ENCODE results near the gene PFKL. TPM values are rescaled to one million over a fixed set of nuclear protein-coding genes. Genes with fewer than 3 reads are reported as not detected.
A peak's percentile ranks its signal among the peaks of the same experiment; 100 is the strongest.
"Not testable (repeated sequence)": the region's sequence is repeated elsewhere in the genome, so short reads cannot be mapped to it uniquely, and the experiment has no call there.

PFKL gene
- polyA plus RNA-seq, 2 of the 4 experiments (the other 2 are of a cell fraction) = 23.2 to 38.7 TPM

DNA sequence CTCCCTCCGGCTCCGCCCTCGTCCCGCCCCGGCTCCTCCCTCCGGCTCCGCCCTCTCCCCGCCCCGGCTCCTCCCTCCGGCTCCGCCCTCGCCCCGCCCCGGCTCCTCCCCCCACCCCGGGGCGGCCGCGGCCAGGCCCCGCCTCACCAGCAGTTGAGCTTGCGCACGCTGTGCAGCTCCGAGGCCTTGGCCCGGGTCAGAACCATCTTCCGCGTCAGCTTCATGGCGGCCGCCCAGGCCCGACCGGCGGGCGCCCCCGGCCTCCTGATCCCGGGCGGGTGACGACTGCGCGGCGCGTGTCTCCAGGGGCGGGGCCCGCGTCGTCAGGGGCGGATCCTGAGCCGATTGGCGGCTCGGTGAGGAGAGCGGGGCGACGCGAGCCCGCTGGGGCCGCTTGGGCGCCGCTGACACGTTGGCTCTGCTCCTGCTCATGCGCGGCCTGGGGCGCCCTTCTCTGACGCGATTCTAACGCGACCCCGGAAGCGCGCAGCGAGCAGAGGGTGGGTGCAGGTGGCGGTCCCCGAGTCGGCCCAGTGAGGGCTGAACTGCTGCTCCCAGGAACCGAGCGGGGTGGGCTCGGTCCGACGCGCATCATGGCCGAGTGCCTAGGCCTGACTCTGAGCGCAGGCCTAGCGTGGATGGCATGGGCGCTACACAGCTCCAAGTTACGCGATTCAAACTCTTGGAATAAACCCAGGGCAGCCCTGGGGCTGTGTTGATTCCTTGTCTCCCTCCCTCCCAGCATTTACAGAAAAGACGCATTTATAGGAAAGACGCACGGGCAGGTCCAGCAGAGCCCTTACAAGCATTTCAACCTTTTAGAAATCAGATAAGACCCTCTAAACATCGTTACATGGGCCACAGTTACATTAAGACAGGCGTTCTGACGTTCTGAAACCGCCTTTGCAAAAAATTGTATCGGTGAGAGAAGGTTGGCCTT lies 39.4 kb downstream of the PFKL start, which contains the start of gene CFAP410 (continued):
- TF ChIP-seq, protein P1, sequence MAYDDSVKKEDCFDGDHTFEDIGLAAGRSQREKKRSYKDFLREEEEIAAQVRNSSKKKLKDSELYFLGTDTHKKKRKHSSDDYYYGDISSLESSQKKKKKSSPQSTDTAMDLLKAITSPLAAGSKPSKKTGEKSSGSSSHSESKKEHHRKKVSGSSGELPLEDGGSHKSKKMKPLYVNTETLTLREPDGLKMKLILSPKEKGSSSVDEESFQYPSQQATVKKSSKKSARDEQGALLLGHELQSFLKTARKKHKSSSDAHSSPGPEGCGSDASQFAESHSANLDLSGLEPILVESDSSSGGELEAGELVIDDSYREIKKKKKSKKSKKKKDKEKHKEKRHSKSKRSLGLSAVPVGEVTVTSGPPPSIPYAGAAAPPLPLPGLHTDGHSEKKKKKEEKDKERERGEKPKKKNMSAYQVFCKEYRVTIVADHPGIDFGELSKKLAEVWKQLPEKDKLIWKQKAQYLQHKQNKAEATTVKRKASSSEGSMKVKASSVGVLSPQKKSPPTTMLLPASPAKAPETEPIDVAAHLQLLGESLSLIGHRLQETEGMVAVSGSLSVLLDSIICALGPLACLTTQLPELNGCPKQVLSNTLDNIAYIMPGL (CRISPR knock-in tag; IDR thresholded peaks at IDR 0.05; ENCODE audit: borderline replicate concordance) = no peak
- TF ChIP-seq, protein P2, sequence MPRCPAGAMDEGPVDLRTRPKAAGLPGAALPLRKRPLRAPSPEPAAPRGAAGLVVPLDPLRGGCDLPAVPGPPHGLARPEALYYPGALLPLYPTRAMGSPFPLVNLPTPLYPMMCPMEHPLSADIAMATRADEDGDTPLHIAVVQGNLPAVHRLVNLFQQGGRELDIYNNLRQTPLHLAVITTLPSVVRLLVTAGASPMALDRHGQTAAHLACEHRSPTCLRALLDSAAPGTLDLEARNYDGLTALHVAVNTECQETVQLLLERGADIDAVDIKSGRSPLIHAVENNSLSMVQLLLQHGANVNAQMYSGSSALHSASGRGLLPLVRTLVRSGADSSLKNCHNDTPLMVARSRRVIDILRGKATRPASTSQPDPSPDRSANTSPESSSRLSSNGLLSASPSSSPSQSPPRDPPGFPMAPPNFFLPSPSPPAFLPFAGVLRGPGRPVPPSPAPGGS (IDR thresholded peaks at IDR 0.05) = peak; percentile 63; the same call in 1 of the 3 replicates
- no peak for TF ChIP-seq HEYL (CRISPR knock-in tag; IDR thresholded peaks at IDR 0.05)
- TF ChIP-seq KDM5A (IDR thresholded peaks at IDR 0.05) = peak; percentile 60
- TF ChIP-seq RAD21 (conservative IDR thresholded peaks at IDR 0.05 in 1 of 2, IDR thresholded peaks at IDR 0.05 in 1 of 2) = no peak; a peak in 1 of 5 replicates
- TF ChIP-seq HDAC2 (IDR thresholded peaks at IDR 0.05) = no peak
- peak in 1 of 2 experiments; percentile 71; a peak in 3 of 5 replicates for TF ChIP-seq JUN (IDR thresholded peaks at IDR 0.05)
- no peak; the same call in 1 of the 2 replicates for TF ChIP-seq PBX3 (IDR thresholded peaks at IDR 0.05)
- TF ChIP-seq CEBPB (IDR thresholded peaks at IDR 0.05) = no peak
- no peak for TF ChIP-seq KDM1A (IDR thresholded peaks at IDR 0.05; ENCODE audit: low read depth)
- TF ChIP-seq MYC (IDR thresholded peaks at IDR 0.05; ENCODE audit: borderline replicate concordance, low read length) = 0 out of 2 replicates have a peak, but pooled peaks have one; percentile 59
- 0 out of 2 replicates have a peak, but pooled peaks have one; percentile 5 for TF ChIP-seq GATA3 (IDR thresholded peaks at IDR 0.05; ENCODE audit: borderline replicate concordance)
- TF ChIP-seq BHLHE40 (IDR thresholded peaks at IDR 0.05; ENCODE audit: low read depth, low read length) = no peak
- no peak for TF ChIP-seq EP300 (IDR thresholded peaks at IDR 0.05)
- TF ChIP-seq NPAS2 (CRISPR knock-in tag; IDR thresholded peaks at IDR 0.05; ENCODE audit: borderline replicate concordance) = no peak
- no peak for TF ChIP-seq CHD4 (IDR thresholded peaks at IDR 0.05; ENCODE audit: borderline replicate concordance)
- no peak for TF ChIP-seq FOSB (CRISPR knock-in tag; IDR thresholded peaks at IDR 0.05)
- peak; percentile 38; the same call in 1 of the 2 replicates for TF ChIP-seq E2F6 (IDR thresholded peaks at IDR 0.05; ENCODE audit: borderline replicate concordance, low read depth)
- TF ChIP-seq PHF8 (IDR thresholded peaks at IDR 0.05; ENCODE audit: borderline replicate concordance, low read depth) = peak; percentile 79
- TF ChIP-seq CHD2 (IDR thresholded peaks at IDR 0.05; ENCODE audit: low read length, partially characterized antibody) = no peak
- TF ChIP-seq FOSL2 (IDR thresholded peaks at IDR 0.05) = no peak
- TF ChIP-seq FOSL2 (CRISPR knock-in tag; IDR thresholded peaks at IDR 0.05) = no peak
- TF ChIP-seq, protein P3, sequence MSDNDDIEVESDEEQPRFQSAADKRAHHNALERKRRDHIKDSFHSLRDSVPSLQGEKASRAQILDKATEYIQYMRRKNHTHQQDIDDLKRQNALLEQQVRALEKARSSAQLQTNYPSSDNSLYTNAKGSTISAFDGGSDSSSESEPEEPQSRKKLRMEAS (IDR thresholded peaks at IDR 0.05) = peak; percentile 80
- no peak for TF ChIP-seq SMC3 (IDR thresholded peaks at IDR 0.05)

DNA sequence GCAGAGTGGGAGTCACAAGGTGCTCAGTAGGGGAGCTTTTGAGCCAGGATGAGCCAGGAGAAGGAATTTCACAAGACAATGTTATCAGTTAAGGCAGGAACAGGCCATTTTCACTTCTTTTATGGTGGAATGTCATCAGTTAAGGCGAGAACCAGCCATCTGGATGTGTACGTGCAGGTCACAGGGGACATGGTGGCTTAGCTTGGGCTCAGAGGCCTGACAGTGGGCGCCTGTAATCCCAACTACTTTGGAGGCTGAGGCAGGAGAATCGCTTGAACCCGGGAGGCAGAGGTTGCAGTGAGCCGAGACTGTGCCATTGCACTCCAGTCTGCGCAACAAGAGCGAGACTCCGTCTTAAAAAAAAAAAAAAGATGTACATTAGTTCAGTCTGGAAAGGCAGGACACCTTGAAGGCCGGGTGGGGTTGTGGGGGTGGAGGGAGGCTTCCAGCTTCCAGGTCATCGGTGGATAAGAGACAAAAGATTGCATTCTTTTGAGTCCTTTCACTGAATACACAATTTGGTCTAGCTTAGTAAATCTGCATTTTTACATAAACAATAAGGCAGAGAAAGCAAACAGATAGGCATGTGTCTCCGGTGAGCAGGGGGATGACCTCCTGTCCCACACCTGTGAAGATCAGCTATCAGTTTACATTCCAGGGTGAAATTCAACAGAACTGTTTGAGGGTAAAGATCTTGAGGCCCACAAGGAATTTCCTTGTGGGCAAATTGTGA lies 42.0 kb downstream of the PFKL start:
- H3K4me2 ChIP-seq; H3K27ac ChIP-seq; H3K4me3 ChIP-seq; FAIRE-seq; DNase-seq (ENCODE audit: low read depth in 1 of 2, low spot score in 1 of 2); ATAC-seq; H3K4me1 ChIP-seq; POLR2A ChIA-PET; H3K9me3 ChIP-seq: not testable (repeated sequence)
- CTCF ChIA-PET = interaction anchor here (0.8 kb wide), 1 partner anchor 37 kb away, joined by 3 read pairs; no protein-coding TSS in a partner anchor
- WGBS (ENCODE audit: missing lambda C conversion rate) = 86% methylated on average over 12 of the region's 12 CpGs

DNA sequence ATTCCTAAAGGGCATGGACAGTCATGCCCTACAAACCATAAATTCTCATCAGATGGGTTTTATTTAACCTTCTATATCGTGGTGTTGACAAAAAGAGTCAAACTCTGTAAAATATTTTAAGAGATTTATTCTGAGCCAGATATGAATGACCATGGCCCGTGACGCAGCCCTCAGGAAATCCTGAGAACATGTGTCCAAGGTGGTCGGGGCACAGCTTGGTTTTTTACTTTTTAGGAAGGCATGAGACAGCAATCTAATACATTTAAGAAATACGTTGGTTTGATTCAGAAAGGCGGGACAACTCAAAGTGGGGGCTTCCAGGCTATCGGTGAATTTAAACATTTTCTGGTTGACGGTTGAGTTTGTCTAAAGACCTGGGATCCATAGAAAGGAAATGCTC lies 43.1 kb downstream of the PFKL start:
- DNase-seq (ENCODE audit: low read depth in 1 of 2, low spot score in 1 of 2); ATAC-seq; POLR2A ChIA-PET; FAIRE-seq; H3K9me3 ChIP-seq; H3K27ac ChIP-seq; H3K4me3 ChIP-seq; H3K4me1 ChIP-seq; CTCF ChIA-PET; H3K4me2 ChIP-seq: not testable (repeated sequence)
- 69% methylated on average over 8 of the region's 8 CpGs for WGBS (ENCODE audit: missing lambda C conversion rate)
